ENCODE data around the gene ZNF350.

The ZNF350 gene

DNA sequence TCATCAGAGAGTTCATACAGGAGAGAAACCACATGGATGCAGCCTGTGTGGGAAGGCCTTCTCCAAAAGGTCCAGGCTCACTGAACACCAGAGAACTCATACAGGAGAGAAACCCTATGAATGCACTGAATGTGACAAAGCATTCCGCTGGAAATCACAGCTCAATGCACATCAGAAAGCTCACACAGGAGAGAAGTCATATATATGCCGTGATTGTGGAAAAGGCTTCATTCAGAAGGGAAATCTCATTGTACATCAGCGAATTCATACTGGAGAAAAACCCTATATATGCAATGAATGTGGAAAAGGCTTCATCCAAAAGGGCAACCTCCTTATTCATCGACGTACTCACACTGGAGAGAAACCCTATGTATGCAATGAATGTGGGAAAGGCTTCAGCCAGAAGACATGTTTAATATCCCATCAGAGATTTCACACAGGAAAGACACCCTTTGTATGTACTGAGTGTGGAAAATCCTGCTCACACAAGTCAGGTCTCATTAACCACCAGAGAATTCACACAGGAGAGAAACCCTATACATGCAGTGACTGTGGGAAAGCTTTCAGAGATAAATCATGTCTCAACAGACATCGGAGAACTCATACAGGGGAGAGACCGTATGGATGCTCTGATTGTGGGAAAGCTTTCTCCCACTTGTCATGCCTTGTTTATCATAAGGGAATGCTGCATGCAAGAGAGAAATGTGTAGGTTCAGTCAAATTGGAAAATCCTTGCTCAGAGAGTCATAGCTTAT, 41.7 kb downstream of the ZNF350 start:
- TF ChIP-seq CTCF (conservative IDR thresholded peaks at IDR 0.05; ENCODE audit: control insufficient read depth, insufficient read depth, low read depth, low read length): no peak

GRCh38 chr19:51938936-51939335, 47.7 kb downstream of the ZNF350 start:
- no peak for DNase-seq (ENCODE audit: low read depth)
- no peak overlapping the region for H3K4me3 ChIP-seq (ENCODE audit: control insufficient read depth, low read depth, low read length)
- no peak for TF ChIP-seq CTCF (conservative IDR thresholded peaks at IDR 0.05; ENCODE audit: control insufficient read depth, insufficient read depth, low read depth, low read length)

More for the DNA sequence above, 41.7 kb downstream of the ZNF350 start:
- DNase-seq (ENCODE audit: low read depth): peak; percentile 16
- H3K4me3 ChIP-seq (ENCODE audit: control insufficient read depth, low read depth, low read length): no peak overlapping the region

DNA sequence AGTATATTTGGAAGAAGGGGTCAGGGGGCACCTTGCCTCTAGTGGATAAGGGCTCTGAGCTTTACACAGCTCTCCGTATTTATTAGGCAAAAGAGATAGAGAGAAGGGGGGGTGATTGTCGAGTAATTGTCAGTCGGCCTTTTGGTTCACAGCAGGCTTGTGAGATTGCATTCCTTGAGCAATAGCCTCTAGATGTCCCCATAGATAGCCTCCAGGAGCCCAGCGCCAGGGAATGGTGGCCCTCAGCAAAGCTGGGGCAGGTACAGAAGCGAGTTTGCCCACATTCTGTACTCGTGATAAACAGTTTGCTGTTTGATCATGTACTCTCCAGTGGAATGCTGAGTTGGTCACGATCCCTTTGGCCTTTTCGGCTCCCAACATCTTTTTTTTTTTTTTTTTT, 54.7 kb downstream of the ZNF350 start:
- TF ChIP-seq CTCF (conservative IDR thresholded peaks at IDR 0.05; ENCODE audit: control insufficient read depth, insufficient read depth, low read depth, low read length): no peak
- no peak for DNase-seq (ENCODE audit: low read depth)
- H3K4me3 ChIP-seq (ENCODE audit: control insufficient read depth, low read depth, low read length): no peak overlapping the region

DNA sequence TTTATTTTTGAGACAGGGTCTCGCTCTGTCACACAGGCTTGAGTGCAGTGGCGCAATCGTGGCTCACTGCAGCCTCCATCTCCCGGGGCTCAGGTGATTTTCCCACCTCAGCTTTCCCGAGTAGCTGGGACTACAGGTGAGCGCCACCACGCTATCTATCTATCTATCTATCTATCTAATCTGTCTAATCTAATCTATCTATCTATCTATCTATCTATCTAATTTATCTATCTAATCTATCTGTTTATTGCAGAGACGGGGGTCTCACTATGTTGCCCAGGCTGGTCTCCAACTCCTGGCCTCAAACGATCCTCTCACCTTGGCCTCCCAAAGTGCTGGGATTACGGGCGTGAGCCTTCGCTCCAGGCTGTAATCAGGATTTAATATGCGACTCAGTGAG, 58.8 kb downstream of the ZNF350 start:
- TF ChIP-seq CTCF (conservative IDR thresholded peaks at IDR 0.05; ENCODE audit: control insufficient read depth, insufficient read depth, low read depth, low read length): no peak
- no peak for DNase-seq (ENCODE audit: low read depth)
- H3K4me3 ChIP-seq (ENCODE audit: control insufficient read depth, low read depth, low read length): peak overlapping the region; percentile 98

GRCh38 chr19:51926784-51927741, 59.6 kb downstream of the ZNF350 start, which contains the start of gene ZNF613:
ZNF613 (plus strand) TSS chr19:51927472; CDS start chr19:51936221, 8,749 bp downstream.
- peak within 1 kb of the TSS; percentile 98 for H3K4me3 ChIP-seq (ENCODE audit: control insufficient read depth, low read depth, low read length)
- peak; percentile 12 for TF ChIP-seq CTCF (conservative IDR thresholded peaks at IDR 0.05; ENCODE audit: control insufficient read depth, insufficient read depth, low read depth, low read length)
- DNase-seq (ENCODE audit: low read depth): peak; percentile 92

- peak overlapping the region; percentile 98 for H3K4me3 ChIP-seq (ENCODE audit: control insufficient read depth, low read depth, low read length)
- no peak for DNase-seq (ENCODE audit: low read depth)
- TF ChIP-seq CTCF (conservative IDR thresholded peaks at IDR 0.05; ENCODE audit: control insufficient read depth, insufficient read depth, low read depth, low read length): no peak
Measured at GRCh38 chr19:51926426-51926783, 60.2 kb downstream of the ZNF350 start.

Data from fibroblast of mammary gland (primary cell).